Measurements from ENCODE around the gene PARK7. TPM values are rescaled to one million over a fixed set of nuclear protein-coding genes. Genes with fewer than 3 reads are reported as not detected.
A peak's percentile ranks its signal among the peaks of the same experiment; 100 is the strongest.
"Not testable (repeated sequence)": the region's sequence is repeated elsewhere in the genome, so short reads cannot be mapped to it uniquely, and the experiment has no call there.

PARK7 gene
- polyA plus RNA-seq, 6 donors from 2014 or later, result 247 to 350 (median 302) TPM

DNA sequence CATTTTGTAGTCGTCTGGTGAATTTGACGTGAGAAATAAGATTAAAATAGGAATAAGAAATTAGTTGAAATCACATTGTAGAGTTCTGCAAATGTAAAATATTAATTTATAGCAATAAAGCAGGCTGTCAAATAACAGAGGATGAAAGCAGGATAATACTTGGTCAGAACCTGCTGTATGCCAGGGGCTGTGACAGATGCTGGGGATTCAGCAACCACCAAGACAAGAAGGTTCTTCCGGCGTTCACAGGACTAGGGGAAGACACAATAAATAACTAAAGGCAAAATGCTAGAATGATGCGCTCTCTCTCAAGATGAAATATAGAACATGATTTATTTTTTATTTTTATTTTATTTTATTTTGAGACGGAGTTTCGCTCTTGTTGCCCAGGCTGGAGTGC lies 6.8 kb upstream of the PARK7 start:
- ATAC-seq (ENCODE audit: low read depth in 2 of 2) (no peak), DNase-seq (no peak)
- Mint-ChIP-seq H3K9me3 (peaks cover 0 to 5% (median 0%) of the 10 kb centered on the region in 7 donors), H3K4me1 (peaks cover 6 to 23% (median 12%) of the 10 kb centered on the region in 3 donors), H3K4me3 (peak overlapping the region; percentile 86 to 96 (median 92)), H3K27ac (peak overlapping the region; percentile 92 to 97 (median 94)), H3K36me3 (no peaks in the 10 kb centered on the region), H3K27me3 (no peaks in the 10 kb centered on the region)

DNA sequence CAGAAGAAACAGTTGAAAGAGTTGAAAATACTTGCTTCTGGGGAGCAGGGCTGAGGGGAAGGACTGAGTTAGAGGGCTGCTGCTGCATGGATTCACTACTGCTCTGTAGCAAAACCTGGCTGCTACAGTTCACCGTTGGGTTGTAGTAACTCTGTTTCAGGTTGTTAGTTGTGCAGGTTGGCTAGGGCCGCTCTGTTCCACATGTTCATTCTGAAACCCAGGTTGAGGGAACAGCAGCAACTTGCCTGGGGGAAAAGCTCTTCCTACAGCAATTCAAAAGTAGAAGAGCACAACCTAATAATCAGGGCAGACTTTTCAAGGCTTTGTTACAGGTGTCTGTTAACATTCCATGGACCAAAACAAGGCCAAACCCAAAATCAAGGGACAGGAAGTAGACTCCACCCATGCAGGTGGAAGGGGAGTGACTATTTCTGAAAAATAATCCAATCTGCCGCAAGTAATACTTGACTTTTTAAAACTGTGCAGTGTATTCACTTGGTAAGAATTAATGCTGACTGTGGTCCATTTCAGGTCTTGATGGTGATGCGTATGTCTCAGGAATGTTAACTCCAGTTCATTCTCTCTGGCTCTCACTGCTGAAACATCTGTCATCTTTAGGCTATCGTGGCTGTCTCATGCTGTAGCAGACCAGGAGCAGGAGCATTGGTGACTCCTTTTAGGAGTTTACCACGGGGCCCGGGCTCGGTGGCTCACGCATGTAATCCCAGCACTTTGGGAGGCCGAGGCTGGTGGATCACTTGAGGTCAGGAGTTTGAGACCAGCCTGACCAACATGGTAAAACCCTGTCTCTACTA lies 5.1 kb upstream of the PARK7 start:
- no peak for DNase-seq
- peak overlapping the region in 2 of 6 donors; percentile 26 to 75 for H3K27ac Mint-ChIP-seq
- no peaks in the 10 kb centered on the region for H3K27me3 Mint-ChIP-seq
- H3K4me3 Mint-ChIP-seq, result peak overlapping the region in 2 of 8 donors; percentile 37 to 60
- no peak for ATAC-seq (ENCODE audit: low read depth in 2 of 2)
- peaks cover 0 to 4% (median 0%) of the 10 kb centered on the region in 7 donors for H3K9me3 Mint-ChIP-seq
- H3K36me3 Mint-ChIP-seq, result no peaks in the 10 kb centered on the region
- H3K4me1 Mint-ChIP-seq, result peaks cover 18 to 40% (median 20%) of the 10 kb centered on the region in 3 donors

DNA sequence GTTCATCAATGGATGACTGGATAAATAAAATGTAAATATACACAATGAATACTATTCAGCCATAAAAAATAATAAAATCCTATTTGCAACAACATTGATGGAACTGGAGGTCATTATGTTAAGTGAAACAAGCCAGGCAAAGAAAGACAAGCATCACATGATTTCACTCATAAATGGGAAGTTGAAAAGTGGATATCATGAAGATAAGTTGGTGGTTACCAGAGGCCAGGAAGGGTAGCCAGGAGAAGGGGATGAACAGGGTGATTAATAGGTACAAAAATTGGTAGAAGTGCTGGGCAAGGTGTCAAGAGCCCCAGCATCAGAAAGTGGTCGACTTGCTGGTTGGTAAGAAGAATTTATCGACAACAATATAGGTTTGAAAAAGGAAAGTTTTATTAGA lies 1.3 kb upstream of the PARK7 start:
- Mint-ChIP-seq H3K27ac (peak overlapping the region; percentile 92 to 100 (median 98)), H3K9me3 (no peaks in the 10 kb centered on the region), H3K4me3 (peak overlapping the region; percentile 67 to 100 (median 100)), H3K27me3 (no peaks in the 10 kb centered on the region), H3K36me3 (peaks cover 0 to 3% of the 10 kb centered on the region in 2 donors), H3K4me1 (peaks cover 15 to 55% (median 30%) of the 10 kb centered on the region in 3 donors)
- ATAC-seq (ENCODE audit: low read depth in 2 of 2) (no peak), DNase-seq (no peak)

DNA sequence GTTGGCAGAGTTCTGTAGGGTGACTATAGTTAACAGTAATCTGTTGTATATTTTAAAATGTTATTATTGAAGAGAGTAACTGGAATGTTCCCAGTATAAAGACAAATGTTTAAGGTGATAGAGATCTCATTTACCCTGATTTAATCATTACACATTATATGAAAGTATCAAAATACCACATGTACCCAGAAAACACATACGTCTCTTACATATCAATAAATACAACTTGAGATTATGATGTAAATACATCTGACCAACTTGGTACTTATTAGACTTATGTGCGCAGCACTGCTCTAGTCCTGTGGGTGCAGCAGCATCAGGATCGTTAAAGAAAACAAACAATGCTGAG lies 670 bp upstream of the PARK7 start:
- no peaks in the 10 kb centered on the region for H3K27me3 Mint-ChIP-seq
- ATAC-seq (ENCODE audit: low read depth in 2 of 2), result peak; percentile 16 to 21
- H3K4me1 Mint-ChIP-seq, result peaks cover 15 to 56% (median 30%) of the 10 kb centered on the region in 3 donors
- H3K27ac Mint-ChIP-seq, result peak overlapping the region; percentile 97 to 100 (median 98)
- H3K9me3 Mint-ChIP-seq, result no peaks in the 10 kb centered on the region
- DNase-seq, result no peak
- peak overlapping the region; percentile 97 to 100 (median 100) for H3K4me3 Mint-ChIP-seq
- peaks cover 0 to 5% of the 10 kb centered on the region in 2 donors for H3K36me3 Mint-ChIP-seq

DNA sequence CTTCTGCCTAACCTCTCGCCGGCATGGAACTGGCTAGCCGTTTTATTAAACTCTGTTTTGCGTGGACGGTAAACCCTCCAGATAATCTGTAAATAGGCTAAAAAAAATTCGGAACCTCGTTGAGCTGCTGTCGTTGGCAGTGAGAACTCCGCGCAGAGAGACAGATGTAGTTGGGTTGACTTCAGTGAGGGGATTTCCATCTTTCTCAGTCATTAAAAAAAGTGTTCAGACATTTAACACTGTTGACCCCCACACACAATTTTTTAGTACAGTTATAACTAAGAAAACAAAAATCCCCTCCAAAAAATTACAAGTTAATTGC lies 464 bp downstream of the PARK7 start:
- peaks cover 0 to 9% of the 10 kb centered on the region in 2 donors for H3K36me3 Mint-ChIP-seq
- no peaks in the 10 kb centered on the region for H3K9me3 Mint-ChIP-seq
- DNase-seq (no peak), ATAC-seq (ENCODE audit: low read depth in 2 of 2) (peak; percentile 43 to 52)
- H3K4me1 Mint-ChIP-seq, result peaks cover 18 to 59% (median 34%) of the 10 kb centered on the region in 3 donors
- no peaks in the 10 kb centered on the region for H3K27me3 Mint-ChIP-seq
- peak overlapping the region; percentile 86 to 100 (median 98) for H3K4me3 Mint-ChIP-seq
- H3K27ac Mint-ChIP-seq, result peak overlapping the region; percentile 95 to 98 (median 97)

DNA sequence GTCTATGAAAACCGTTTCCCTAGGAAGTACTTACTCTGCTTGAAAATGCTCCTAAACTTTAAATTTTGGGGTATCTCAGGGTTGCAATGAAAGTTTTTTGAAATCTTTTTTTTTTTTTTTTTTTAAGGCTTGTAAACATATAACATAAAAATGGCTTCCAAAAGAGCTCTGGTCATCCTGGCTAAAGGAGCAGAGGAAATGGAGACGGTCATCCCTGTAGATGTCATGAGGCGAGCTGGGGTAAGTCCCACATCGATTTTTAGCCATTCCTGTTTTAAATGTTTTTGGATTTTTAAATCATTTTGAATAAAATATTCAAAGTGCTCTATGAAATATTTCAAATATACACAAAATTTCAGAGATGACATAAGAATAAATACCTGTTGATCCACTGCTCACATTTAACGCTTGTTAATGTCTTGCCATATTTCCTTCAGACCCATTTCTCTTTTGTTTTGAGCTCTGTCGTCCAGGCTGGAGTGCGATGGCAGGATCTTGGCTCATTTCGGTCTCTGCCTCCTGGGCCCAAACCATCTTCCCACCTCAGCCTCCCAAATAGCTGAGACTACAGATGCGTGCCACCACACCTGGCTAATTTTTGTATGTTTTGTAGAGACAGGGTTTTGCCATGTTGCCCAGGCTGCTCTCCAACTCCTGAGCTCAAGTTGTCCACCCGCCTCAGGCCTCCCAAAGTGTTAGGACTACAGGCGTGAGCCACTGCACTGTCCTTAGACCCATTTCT lies 1.3 kb downstream of the PARK7 start:
- ATAC-seq (ENCODE audit: low read depth in 2 of 2), result no peak
- Mint-ChIP-seq H3K9me3 (no peaks in the 10 kb centered on the region), H3K36me3 (peaks cover 0 to 14% of the 10 kb centered on the region in 2 donors), H3K27ac (peak overlapping the region; percentile 95 to 98 (median 97)), H3K4me3 (peak overlapping the region; percentile 86 to 100 (median 98)), H3K4me1 (peaks cover 22 to 63% (median 40%) of the 10 kb centered on the region in 3 donors), H3K27me3 (no peaks in the 10 kb centered on the region)
- no peak for DNase-seq

DNA sequence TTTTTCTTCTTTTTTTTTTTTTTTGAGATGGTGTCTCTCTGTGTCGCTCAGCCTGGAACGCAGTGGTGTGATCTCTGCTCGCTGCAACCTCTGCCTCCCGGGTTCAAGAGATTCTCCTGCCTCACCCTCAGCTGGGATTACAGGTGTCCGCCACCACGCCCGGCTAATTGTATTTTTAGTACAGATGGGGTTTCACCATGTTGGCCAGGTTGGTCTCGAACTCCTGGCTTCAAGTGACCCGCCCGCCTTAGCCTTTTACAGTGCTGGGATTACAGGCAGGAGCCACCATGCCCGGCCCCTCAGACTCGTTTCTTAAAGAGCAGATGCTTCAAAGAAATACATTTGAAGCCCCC lies 1.8 kb downstream of the PARK7 start:
- H3K36me3 Mint-ChIP-seq, result peaks cover 0 to 14% of the 10 kb centered on the region in 2 donors

DNA sequence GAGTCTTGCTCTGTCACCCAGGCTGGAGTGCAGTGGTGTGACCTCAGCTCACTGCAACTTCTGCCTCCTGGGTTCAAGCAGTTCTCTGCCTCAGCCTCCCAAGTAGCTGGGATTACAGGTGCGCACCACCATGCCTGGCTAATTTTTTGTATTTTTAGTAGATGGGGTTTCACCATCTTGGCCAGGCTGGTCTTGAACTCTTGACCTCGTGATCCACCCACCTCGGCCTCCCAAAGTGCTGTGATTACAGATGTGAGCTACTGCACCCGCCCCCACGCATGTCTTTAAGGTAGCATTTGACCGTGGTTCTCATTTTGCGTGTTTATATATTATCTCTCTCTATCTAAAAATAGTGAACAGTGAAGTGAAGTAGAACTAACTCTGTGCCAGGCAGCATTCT lies 2.3 kb downstream of the PARK7 start:
- DNase-seq; ATAC-seq (ENCODE audit: low read depth in 2 of 2); H3K27me3 Mint-ChIP-seq; H3K9me3 Mint-ChIP-seq: not testable (repeated sequence)
- peak overlapping the region in 1 of 6 donors; percentile 97 for H3K27ac Mint-ChIP-seq
- H3K4me1 Mint-ChIP-seq, result peaks cover 22 to 63% (median 40%) of the 10 kb centered on the region in 3 donors
- peak overlapping the region in 4 of 8 donors; percentile 56 to 98 (median 96) for H3K4me3 Mint-ChIP-seq
- peaks cover 0 to 14% of the 10 kb centered on the region in 2 donors for H3K36me3 Mint-ChIP-seq

More for the DNA sequence above, 1.8 kb downstream of the PARK7 start:
- not testable (repeated sequence) for ATAC-seq (ENCODE audit: low read depth in 2 of 2); H3K27me3 Mint-ChIP-seq; H3K9me3 Mint-ChIP-seq; DNase-seq
- peaks cover 22 to 63% (median 40%) of the 10 kb centered on the region in 3 donors for H3K4me1 Mint-ChIP-seq
- H3K4me3 Mint-ChIP-seq, result peak overlapping the region in 6 of 8 donors; percentile 56 to 98 (median 90)
- peak overlapping the region in 2 of 6 donors; percentile 66 to 97 for H3K27ac Mint-ChIP-seq

DNA sequence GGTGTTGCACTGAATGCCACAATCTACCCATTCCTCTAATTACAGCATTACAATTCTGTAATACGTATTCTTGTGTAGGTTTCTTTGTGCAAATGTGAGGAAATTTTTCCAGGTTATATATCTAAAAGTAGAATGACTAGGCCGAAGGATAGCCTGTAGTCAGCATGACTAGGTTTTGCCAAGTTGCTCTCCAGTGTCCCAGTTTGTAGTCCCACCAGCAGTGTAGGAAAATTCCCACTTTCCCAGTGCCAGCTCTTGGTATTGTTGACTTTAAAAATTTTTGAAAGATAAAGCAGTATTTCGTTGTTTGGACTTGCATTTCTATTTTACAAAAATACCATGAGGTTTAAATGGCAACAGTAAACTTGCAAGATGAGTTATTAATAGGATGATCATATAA lies 3.0 kb downstream of the PARK7 start:
- H3K9me3 Mint-ChIP-seq, result no peaks in the 10 kb centered on the region
- no peaks in the 10 kb centered on the region for H3K27me3 Mint-ChIP-seq
- H3K4me1 Mint-ChIP-seq, result peaks cover 18 to 63% (median 40%) of the 10 kb centered on the region in 3 donors
- H3K36me3 Mint-ChIP-seq, result peaks cover 0 to 18% of the 10 kb centered on the region in 2 donors
- DNase-seq (no peak), ATAC-seq (ENCODE audit: low read depth in 2 of 2) (no peak)
- H3K4me3 Mint-ChIP-seq, result peak overlapping the region in 1 of 8 donors; percentile 56
- H3K27ac Mint-ChIP-seq, result no peak overlapping the region

DNA sequence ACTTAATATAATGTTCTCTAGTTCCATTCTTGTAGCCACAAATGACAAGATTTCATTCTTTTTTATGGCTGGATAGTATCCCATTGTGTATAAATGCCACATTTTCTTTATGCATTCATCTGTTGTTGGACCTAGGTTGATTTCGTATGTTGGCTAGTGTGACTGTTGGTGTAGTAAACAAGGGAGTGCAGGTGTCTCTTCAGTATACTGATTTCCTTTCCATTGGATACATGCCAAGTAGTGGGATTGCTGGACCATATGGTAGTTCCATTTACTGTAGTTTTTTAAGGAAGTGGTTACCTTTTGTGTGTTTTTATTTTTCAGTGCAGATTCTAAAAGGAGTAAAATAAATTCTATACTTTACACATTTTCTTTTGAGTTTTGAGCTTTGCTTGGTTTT lies 5.7 kb downstream of the PARK7 start:
- ATAC-seq (ENCODE audit: low read depth in 2 of 2), result no peak
- H3K4me1 Mint-ChIP-seq, result peaks cover 9 to 42% (median 25%) of the 10 kb centered on the region in 3 donors
- H3K9me3 Mint-ChIP-seq, result no peaks in the 10 kb centered on the region

DNA sequence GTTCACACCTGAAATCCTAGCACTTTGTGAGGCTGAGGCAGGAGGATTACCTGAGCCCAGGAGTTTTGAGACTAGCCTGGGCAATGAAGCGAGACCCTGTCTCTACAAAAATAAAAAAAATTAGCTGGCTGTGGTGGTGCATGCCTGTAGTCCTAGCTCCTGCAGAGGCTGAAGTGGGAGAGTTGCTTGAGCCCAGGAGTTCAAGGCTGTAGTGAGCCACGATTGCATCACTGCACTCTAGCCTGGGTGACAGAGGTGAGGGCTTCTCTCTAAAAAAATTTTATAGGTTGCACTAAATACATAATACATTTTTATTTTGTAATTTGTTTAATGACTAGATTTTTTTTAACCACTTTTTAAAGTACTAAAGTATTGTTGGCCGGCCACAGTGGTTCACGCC lies 6.1 kb downstream of the PARK7 start:
- peaks cover 9 to 37% (median 22%) of the 10 kb centered on the region in 3 donors for H3K4me1 Mint-ChIP-seq
- peaks cover 0 to 26% of the 10 kb centered on the region in 2 donors for H3K36me3 Mint-ChIP-seq
- DNase-seq (no peak), ATAC-seq (ENCODE audit: low read depth in 2 of 2) (no peak)
- H3K4me3 Mint-ChIP-seq, result no peak overlapping the region
- H3K27ac Mint-ChIP-seq, result peak overlapping the region in 1 of 6 donors; percentile 29
- no peaks in the 10 kb centered on the region for H3K27me3 Mint-ChIP-seq
- no peaks in the 10 kb centered on the region for H3K9me3 Mint-ChIP-seq

More for the DNA sequence above, 5.7 kb downstream of the PARK7 start:
- Mint-ChIP-seq H3K36me3 (peaks cover 0 to 26% of the 10 kb centered on the region in 2 donors), H3K27me3 (no peaks in the 10 kb centered on the region), H3K27ac (no peak overlapping the region), H3K4me3 (peak overlapping the region in 1 of 8 donors; percentile 13)
- DNase-seq, result no peak

DNA sequence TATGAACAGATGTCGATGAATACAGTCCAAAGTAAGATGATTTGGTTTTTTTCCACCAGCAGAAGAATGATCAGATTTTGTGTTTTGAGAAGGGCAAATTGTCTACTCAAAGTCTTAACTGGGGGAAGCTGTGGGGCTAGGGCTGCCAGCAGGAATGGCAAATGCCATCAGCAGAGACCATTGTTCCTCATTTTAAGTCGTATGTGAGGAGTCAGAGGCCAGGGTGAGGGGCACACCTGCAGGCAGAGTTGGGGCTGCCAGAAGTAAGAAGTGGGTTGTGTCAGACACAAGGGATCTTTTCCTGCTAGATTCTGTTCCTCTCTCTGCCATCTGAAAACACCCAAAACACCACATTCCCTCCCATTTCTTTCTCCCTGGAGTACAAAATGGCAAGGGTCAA lies 8.7 kb downstream of the PARK7 start:
- H3K27ac Mint-ChIP-seq, result peak overlapping the region in 2 of 6 donors; percentile 49 to 59
- H3K4me3 Mint-ChIP-seq, result no peak overlapping the region

DNA sequence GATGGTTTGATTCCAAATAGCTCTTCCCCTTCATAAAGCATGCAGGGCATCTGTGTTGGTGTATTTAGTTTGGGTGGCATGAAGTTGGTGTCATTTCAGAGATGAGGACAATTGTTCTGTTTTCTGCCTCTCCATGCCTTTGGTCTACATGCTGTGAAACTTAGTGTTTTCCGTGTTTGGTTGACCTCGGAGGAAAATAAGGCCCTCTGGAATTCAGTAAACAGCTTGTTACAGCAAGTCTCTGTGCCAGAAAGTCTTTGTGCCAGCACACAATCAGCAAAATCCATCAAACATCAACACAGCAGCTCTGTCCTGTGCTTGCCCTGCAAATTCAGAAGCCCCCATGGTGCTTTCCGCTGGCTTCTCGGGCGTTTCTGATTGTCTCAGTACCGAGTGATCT lies 9.5 kb downstream of the PARK7 start:
- Mint-ChIP-seq H3K27me3 (no peaks in the 10 kb centered on the region), H3K4me3 (no peak overlapping the region), H3K27ac (no peak overlapping the region), H3K4me1 (peaks cover 8 to 10% (median 10%) of the 10 kb centered on the region in 3 donors), H3K36me3 (peaks cover 0 to 22% of the 10 kb centered on the region in 2 donors), H3K9me3 (no peaks in the 10 kb centered on the region)
- DNase-seq (no peak), ATAC-seq (ENCODE audit: low read depth in 2 of 2) (no peak)

More for the DNA sequence above, 8.7 kb downstream of the PARK7 start:
- DNase-seq, result no peak
- H3K4me1 Mint-ChIP-seq, result peaks cover 10 to 14% (median 10%) of the 10 kb centered on the region in 3 donors
- peaks cover 0 to 23% of the 10 kb centered on the region in 2 donors for H3K36me3 Mint-ChIP-seq
- ATAC-seq (ENCODE audit: low read depth in 2 of 2), result no peak
- no peaks in the 10 kb centered on the region for H3K27me3 Mint-ChIP-seq
- no peaks in the 10 kb centered on the region for H3K9me3 Mint-ChIP-seq
